ENCODE data around the gene SPDYA. TPM values are rescaled to one million over a fixed set of nuclear protein-coding genes. Genes with fewer than 3 reads are reported as not detected.
"Not testable (repeated sequence)": the region's sequence is repeated elsewhere in the genome, so short reads cannot be mapped to it uniquely, and the experiment has no call there.

Gene SPDYA
- total RNA-seq, 2 donors from 2014 or later, result 0.73 to 7.3 TPM

DNA sequence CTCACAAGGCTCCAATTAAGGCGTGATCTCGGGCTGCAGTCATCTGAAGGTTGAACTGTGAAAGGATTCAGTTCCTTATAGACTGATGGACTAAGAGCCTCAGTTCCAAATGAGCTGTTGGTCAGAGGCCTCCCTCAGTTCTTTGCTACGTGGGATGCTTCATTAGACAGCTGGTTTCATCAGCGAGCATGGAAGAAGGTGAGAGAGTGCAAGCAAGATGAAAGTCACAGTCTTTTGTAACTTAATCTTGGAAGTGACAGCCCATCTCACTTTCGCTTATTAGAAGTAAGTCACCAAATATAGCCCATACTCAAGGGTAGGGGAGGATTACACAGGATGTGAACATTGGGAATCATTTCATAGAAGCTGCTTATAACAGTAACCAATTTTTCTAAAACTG lies 32.2 kb upstream of the SPDYA start:
- Histone ChIP-seq H3K9me3 (no peaks in the 10 kb centered on the region), H3K27ac (no peak overlapping the region), H3K4me3 (no peak overlapping the region), H3K4me1 (replicated peaks) (peaks cover 4% of the 10 kb centered on the region), H3K27me3 (replicated peaks; ENCODE audit: insufficient read depth) (no peaks in the 10 kb centered on the region), H3K36me3 (no peaks in the 10 kb centered on the region)
- DNase-seq (ENCODE audit: low spot score), result no peak
- WGBS, result 90% methylated on average over 5 of the region's 5 CpGs
- intact Hi-C loops (cut with DNase I), result no loop called here
- TF ChIP-seq, protein P1, sequence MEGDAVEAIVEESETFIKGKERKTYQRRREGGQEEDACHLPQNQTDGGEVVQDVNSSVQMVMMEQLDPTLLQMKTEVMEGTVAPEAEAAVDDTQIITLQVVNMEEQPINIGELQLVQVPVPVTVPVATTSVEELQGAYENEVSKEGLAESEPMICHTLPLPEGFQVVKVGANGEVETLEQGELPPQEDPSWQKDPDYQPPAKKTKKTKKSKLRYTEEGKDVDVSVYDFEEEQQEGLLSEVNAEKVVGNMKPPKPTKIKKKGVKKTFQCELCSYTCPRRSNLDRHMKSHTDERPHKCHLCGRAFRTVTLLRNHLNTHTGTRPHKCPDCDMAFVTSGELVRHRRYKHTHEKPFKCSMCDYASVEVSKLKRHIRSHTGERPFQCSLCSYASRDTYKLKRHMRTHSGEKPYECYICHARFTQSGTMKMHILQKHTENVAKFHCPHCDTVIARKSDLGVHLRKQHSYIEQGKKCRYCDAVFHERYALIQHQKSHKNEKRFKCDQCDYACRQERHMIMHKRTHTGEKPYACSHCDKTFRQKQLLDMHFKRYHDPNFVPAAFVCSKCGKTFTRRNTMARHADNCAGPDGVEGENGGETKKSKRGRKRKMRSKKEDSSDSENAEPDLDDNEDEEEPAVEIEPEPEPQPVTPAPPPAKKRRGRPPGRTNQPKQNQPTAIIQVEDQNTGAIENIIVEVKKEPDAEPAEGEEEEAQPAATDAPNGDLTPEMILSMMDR (IDR thresholded peaks at IDR 0.05), result no peak
- no peak for TF ChIP-seq POLR2A (IDR thresholded peaks at IDR 0.05)
- no peak for TF ChIP-seq POLR2AphosphoS5 (IDR thresholded peaks at IDR 0.05)

DNA sequence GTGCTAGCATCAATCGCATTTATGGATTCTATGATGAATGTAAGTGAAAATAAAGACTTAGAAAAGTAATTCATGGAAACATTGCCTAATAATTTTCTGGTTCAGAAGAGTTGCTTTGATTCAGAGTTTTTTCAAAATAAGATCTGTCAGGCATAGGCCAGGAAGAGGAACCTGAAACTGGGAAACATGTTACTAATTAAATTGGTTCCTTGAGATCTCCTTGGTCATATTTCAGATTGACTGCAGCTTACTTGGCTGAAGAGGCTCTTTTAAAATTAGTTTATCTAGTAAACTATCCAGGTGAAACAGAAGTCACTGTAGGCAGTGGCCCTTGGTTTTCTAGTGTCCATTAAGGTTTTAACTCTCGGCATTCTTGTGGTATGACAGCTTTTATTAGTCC lies 31.6 kb upstream of the SPDYA start:
- no peak for DNase-seq (ENCODE audit: low spot score)
- H3K36me3 ChIP-seq, result no peaks in the 10 kb centered on the region
- 89% methylated on average over 2 of the region's 2 CpGs for WGBS
- TF ChIP-seq, protein P1 (IDR thresholded peaks at IDR 0.05), result no peak
- H3K27me3 ChIP-seq (replicated peaks; ENCODE audit: insufficient read depth), result no peaks in the 10 kb centered on the region
- no peak overlapping the region for H3K27ac ChIP-seq
- no peaks in the 10 kb centered on the region for H3K9me3 ChIP-seq
- intact Hi-C loops (cut with DNase I), result no loop called here
- no peak overlapping the region for H3K4me3 ChIP-seq
- H3K4me1 ChIP-seq (replicated peaks), result peaks cover 4% of the 10 kb centered on the region

DNA sequence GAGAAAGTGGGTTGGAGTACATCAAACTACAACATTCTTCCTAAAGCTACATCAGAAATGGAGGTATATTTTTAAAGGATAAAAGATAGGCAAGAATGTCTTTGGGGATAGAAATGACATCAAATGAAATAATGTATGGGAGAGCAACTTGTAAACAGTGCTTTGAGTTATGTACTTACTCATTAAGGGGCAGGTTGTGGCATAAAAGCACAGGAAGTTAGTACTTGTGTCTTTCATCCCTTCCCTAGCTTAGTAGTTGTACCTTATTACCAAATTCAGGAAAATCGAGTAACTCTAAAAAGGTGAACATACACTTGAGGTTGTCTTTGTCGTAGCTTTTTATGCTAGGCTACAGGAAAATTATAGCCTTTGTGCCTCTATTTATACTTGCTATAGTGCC lies 30.1 kb upstream of the SPDYA start:
- TF ChIP-seq, protein P1 (IDR thresholded peaks at IDR 0.05), result no peak
- TF ChIP-seq POLR2AphosphoS5 (IDR thresholded peaks at IDR 0.05) (no peak), POLR2A (IDR thresholded peaks at IDR 0.05) (no peak)
- intact Hi-C loops (cut with DNase I), result no loop called here
- DNase-seq (ENCODE audit: low spot score), result no peak
- 42% methylated on average over 2 of the region's 2 CpGs for WGBS
- Histone ChIP-seq H3K4me1 (replicated peaks) (no peaks in the 10 kb centered on the region), H3K4me3 (no peak overlapping the region), H3K27me3 (replicated peaks; ENCODE audit: insufficient read depth) (no peaks in the 10 kb centered on the region), H3K9me3 (no peaks in the 10 kb centered on the region), H3K36me3 (no peaks in the 10 kb centered on the region), H3K27ac (no peak overlapping the region)

DNA sequence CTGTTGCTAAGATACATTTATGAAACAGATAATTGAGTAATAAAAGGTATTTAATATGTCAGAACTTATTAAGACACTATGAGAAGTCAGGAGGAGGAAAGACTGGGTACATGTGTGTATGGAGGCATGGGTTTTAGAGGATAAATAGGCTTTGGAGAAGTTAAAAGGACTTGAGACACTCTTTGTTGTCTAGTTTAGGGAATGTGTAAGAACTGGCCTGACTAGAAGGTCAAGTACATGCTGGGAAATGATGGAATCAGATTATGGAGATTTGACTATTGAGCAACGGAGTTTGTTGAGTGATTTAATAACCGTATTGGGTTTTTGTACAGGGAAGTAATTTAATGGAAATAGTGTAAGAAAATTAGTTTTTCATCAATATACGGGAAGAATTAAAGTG lies 28.2 kb upstream of the SPDYA start:
- no peak for DNase-seq (ENCODE audit: low spot score)
- intact Hi-C loops (cut with DNase I), result no loop called here
- 82% methylated on average over 3 of the region's 3 CpGs for WGBS
- Histone ChIP-seq H3K9me3 (no peaks in the 10 kb centered on the region), H3K27me3 (replicated peaks; ENCODE audit: insufficient read depth) (no peaks in the 10 kb centered on the region), H3K4me1 (replicated peaks) (no peaks in the 10 kb centered on the region), H3K27ac (no peak overlapping the region), H3K36me3 (no peaks in the 10 kb centered on the region), H3K4me3 (no peak overlapping the region)
- no peak for TF ChIP-seq POLR2A (IDR thresholded peaks at IDR 0.05)
- no peak for TF ChIP-seq POLR2AphosphoS5 (IDR thresholded peaks at IDR 0.05)

DNA sequence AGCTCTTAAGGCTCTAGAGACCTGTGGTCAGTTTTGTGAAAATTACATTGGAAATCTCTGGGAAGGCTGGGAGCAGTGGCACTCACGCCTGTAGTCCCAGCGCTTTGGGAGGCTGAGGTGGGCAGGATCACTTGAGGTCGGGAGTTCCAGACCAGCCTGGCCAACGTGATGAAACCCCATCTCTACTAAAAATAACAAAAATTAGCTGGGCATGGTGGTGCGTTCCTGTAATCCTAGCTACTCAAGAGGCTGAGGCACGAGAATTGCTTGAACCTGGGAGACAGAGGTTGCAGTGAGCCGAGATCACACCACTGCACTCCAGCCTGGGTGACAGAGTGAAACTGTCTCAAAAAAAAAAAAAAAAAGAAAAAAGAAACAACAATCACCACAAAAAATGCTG lies 26.1 kb upstream of the SPDYA start:
- H3K27ac ChIP-seq; DNase-seq (ENCODE audit: low spot score); H3K36me3 ChIP-seq; H3K4me1 ChIP-seq (replicated peaks); intact Hi-C loops (cut with DNase I); H3K4me3 ChIP-seq; H3K27me3 ChIP-seq (replicated peaks; ENCODE audit: insufficient read depth); H3K9me3 ChIP-seq: not testable (repeated sequence)
- 92% methylated on average over 7 of the region's 7 CpGs for WGBS

DNA sequence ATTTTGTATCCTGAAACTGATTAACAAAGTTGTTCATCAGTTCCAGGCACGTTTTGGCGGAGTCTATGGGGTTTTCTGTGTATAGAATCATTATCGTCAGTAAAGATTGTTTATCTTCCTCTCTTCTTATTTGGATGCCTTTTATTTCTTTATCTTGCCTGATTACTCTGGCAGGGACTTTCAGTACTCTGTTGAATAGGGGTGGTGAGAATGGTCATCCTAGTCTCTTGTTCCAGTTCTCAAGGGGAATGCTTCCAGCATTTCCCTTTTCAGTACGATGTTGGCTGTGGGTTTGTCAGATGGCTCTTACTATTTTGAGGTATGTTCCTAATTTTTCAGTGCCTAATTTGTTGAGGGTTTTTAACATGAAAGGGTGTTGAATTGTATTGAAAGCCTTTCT lies 14.0 kb upstream of the SPDYA start:
- H3K4me1 ChIP-seq (replicated peaks), result no peaks in the 10 kb centered on the region
- H3K27ac ChIP-seq, result peak overlapping the region; percentile 28 to 34
- WGBS, result 44% methylated on average over 4 of the region's 4 CpGs
- intact Hi-C loops (cut with DNase I), result no loop called here
- H3K27me3 ChIP-seq (replicated peaks; ENCODE audit: insufficient read depth), result no peaks in the 10 kb centered on the region
- TF ChIP-seq POLR2AphosphoS5 (IDR thresholded peaks at IDR 0.05) (peak; percentile 72), POLR2A (IDR thresholded peaks at IDR 0.05) (no peak)
- TF ChIP-seq, protein P1 (IDR thresholded peaks at IDR 0.05), result no peak
- H3K9me3 ChIP-seq, result no peaks in the 10 kb centered on the region
- no peak overlapping the region for H3K4me3 ChIP-seq
- peaks cover 0 to 3% of the 10 kb centered on the region in 2 donors for H3K36me3 ChIP-seq
- peak; percentile 23 for DNase-seq (ENCODE audit: low spot score)

All from prostate gland (tissue), 2 donors.